Astrocyte (in vitro differentiated cells and primary cell): ENCODE data around the gene NAA15. TPM values are rescaled to one million over a fixed set of nuclear protein-coding genes. Genes with fewer than 3 reads are reported as not detected.

Source experiments
- DNase-seq: peaks from one replicate; pipeline ENCODE4 v3.0.0-alpha.2; 2010; ENCODE audit warnings: low read depth
- FAIRE-seq: peaks from 2 replicates; lab custom pipeline; 2011; peaks lifted over from hg19 to GRCh38; lab: Jason Lieb, UNC
- H2AFZ ChIP-seq: 2 replicates; pipeline ENCODE4 v1.6.0; 2012; ENCODE audit warnings: low read depth, low read length, inconsistent platforms
- H3K27ac ChIP-seq: 2 replicates; pipeline ENCODE4 v1.5.1; 2011; ENCODE audit warnings: low read depth, low read length, inconsistent platforms
- H3K27me3 ChIP-seq: 2 replicates; pipeline ENCODE4 v1.6.0; 2011; ENCODE audit warnings: low read length, inconsistent platforms; ENCODE audit not compliant: insufficient read depth
- H3K36me3 ChIP-seq: 2 replicates; pipeline ENCODE4 v1.5.1; 2011; ENCODE audit warnings: low read length, inconsistent platforms; ENCODE audit not compliant: insufficient read depth
- H3K4me1 ChIP-seq: 2 replicates; pipeline ENCODE4 v1.5.1; 2011; ENCODE audit warnings: low read length, inconsistent platforms; ENCODE audit not compliant: insufficient read depth
- H3K4me2 ChIP-seq: 2 replicates; pipeline ENCODE4 v1.6.0; 2012; ENCODE audit warnings: low read length, inconsistent platforms
- H3K4me3 ChIP-seq: 2 replicates; pipeline ENCODE4 v1.5.1; 2011; ENCODE audit warnings: low read depth, mild to moderate bottlenecking, low read length, inconsistent platforms; ENCODE audit not compliant: insufficient read depth
- H3K79me2 ChIP-seq: 2 replicates; pipeline ENCODE4 v1.6.0; 2012; ENCODE audit warnings: mild to moderate bottlenecking, low read length, inconsistent platforms; ENCODE audit not compliant: insufficient read depth
- H3K9ac ChIP-seq: 2 replicates; pipeline ENCODE4 v1.6.0; 2012; ENCODE audit warnings: mild to moderate bottlenecking, low read length, inconsistent platforms
- H3K9me3 ChIP-seq: 2 replicates; pipeline ENCODE4 v1.5.1; 2012; ENCODE audit warnings: low read depth, mild to moderate bottlenecking, low read length, inconsistent platforms; ENCODE audit not compliant: insufficient read depth
- H4K20me1 ChIP-seq: 2 replicates; pipeline ENCODE4 v1.6.0; 2012; ENCODE audit warnings: low read length, inconsistent platforms; ENCODE audit not compliant: insufficient read depth
- H3K27ac Mint-ChIP-seq: one replicate; pipeline ENCODE4 v1.8.0; 2021; ENCODE audit warnings: mild to moderate bottlenecking, mixed read lengths; ENCODE audit not compliant: unreplicated experiment
- H3K27me3 Mint-ChIP-seq: one replicate; pipeline ENCODE4 v1.8.0; 2021; ENCODE audit warnings: low read depth, mixed read lengths; ENCODE audit not compliant: unreplicated experiment
- H3K36me3 Mint-ChIP-seq: one replicate; pipeline ENCODE4 v1.8.0; 2021; ENCODE audit warnings: low read depth, mixed read lengths; ENCODE audit not compliant: unreplicated experiment
- H3K4me1 Mint-ChIP-seq: one replicate; pipeline ENCODE4 v1.8.0; 2021; ENCODE audit warnings: low read depth, mixed read lengths; ENCODE audit not compliant: unreplicated experiment
- H3K4me3 Mint-ChIP-seq: one replicate; pipeline ENCODE4 v1.8.0; 2021; ENCODE audit warnings: mild to moderate bottlenecking, moderate library complexity, mixed read lengths; ENCODE audit not compliant: unreplicated experiment
- H3K9me3 Mint-ChIP-seq: one replicate; pipeline ENCODE4 v1.8.0; 2021; ENCODE audit warnings: mild to moderate bottlenecking, mixed read lengths; ENCODE audit not compliant: unreplicated experiment
- EZH2 ChIP-seq: IDR thresholded peaks from 2 replicates; pipeline ENCODE4 v1.6.1; 2012; ENCODE audit warnings: mild to moderate bottlenecking, low read length, inconsistent platforms; ENCODE audit not compliant: insufficient read depth
- total RNA-seq: library from RNA; stranded (reverse); gene quantifications from 2 replicates; pipeline ENCODE4 v1.2.1, GENCODE V29; 2021
- TF ChIP-seq, protein P1 (sequence below): IDR thresholded peaks from 2 replicates; pipeline ENCODE4 v1.5.1; 2011; ENCODE audit warnings: low read depth, mild to moderate bottlenecking, inconsistent platforms, low read length, moderate library complexity; ENCODE audit not compliant: insufficient read depth

Gene NAA15
- total RNA-seq, 1 donor from 2014 or later = 64.5 TPM

DNA sequence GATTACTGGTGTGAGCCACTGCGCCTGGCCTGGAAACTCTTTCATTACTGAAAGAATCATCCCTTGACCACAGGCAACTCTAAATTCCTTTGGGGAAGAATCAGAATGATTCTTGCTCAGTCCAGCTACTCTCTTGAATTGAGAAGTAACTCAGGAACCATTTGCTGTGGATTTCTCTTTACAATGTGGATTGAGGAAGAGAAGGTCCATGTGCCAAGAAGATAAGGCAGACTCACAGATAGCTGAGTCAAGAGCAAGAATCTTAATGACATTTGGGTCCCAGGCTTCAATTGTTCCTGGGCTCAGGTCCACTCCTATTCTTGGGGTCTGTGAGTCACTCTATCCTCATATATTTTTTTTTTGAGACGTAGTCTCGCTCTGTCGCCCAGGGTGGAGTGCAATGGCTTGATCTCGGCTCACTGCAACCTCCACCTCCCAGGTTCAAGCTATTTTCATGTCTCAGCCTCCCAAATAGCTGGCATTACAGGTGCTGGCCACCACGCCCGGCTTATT, 15.1 kb upstream of the NAA15 start:
- H3K4me3 ChIP-seq = no peak overlapping the region
- H3K27me3 ChIP-seq = no peaks in the 10 kb centered on the region
- Mint-ChIP-seq H3K4me3 (no peak overlapping the region), H3K9me3 (no peaks in the 10 kb centered on the region), H3K36me3 (peaks cover 10% of the 10 kb centered on the region), H3K4me1 (no peaks in the 10 kb centered on the region), H3K27ac (no peak overlapping the region), H3K27me3 (no peaks in the 10 kb centered on the region)
- no peak overlapping the region for H2AFZ ChIP-seq
- peaks cover 6% of the 10 kb centered on the region for H3K4me1 ChIP-seq
- TF ChIP-seq, protein P1, sequence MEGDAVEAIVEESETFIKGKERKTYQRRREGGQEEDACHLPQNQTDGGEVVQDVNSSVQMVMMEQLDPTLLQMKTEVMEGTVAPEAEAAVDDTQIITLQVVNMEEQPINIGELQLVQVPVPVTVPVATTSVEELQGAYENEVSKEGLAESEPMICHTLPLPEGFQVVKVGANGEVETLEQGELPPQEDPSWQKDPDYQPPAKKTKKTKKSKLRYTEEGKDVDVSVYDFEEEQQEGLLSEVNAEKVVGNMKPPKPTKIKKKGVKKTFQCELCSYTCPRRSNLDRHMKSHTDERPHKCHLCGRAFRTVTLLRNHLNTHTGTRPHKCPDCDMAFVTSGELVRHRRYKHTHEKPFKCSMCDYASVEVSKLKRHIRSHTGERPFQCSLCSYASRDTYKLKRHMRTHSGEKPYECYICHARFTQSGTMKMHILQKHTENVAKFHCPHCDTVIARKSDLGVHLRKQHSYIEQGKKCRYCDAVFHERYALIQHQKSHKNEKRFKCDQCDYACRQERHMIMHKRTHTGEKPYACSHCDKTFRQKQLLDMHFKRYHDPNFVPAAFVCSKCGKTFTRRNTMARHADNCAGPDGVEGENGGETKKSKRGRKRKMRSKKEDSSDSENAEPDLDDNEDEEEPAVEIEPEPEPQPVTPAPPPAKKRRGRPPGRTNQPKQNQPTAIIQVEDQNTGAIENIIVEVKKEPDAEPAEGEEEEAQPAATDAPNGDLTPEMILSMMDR = no peak
- TF ChIP-seq EZH2 = no peak
- DNase-seq (peak; percentile 52), FAIRE-seq (no peak)
- no peaks in the 10 kb centered on the region for H3K9me3 ChIP-seq
- peaks cover 10% of the 10 kb centered on the region for H3K36me3 ChIP-seq
- no peaks in the 10 kb centered on the region for H4K20me1 ChIP-seq
- no peaks in the 10 kb centered on the region for H3K79me2 ChIP-seq
- no peak overlapping the region for H3K27ac ChIP-seq
- no peak overlapping the region for H3K9ac ChIP-seq
- no peak overlapping the region for H3K4me2 ChIP-seq

DNA sequence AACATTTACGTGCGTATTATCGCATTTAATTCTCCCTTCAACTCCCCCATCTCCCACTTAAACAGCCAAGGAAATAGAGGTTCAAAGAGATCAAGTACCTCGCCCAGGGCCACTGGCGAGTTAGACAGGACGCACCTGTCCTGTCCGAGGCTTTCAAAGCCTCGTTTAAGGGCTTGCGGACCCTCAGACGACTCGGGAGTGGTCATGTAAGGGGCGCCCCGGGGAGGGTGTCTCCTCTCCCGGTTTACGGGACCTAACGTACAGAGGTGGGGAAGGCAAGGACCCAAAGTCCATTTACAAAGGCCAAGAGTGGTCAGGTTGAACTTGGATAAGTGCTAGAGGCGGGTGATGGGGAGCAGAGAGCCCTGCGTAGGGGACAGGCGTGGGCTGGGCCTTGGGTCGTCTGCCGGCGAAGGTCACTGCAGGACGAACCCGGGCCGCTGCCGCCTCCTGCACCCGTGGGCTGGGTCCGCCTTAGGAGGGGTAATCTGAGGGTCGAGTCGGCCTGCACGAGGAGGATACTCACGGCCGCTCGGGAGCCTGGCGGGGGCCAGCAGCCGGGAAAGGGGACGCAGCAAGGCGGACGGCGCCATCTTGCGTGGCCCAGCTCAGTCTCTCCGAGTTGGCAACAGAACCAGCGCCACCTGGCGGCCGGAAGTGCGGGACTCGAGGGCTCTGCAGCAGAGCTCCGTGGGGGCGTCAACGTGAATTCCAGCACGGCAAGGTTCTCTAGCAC, 5.9 kb upstream of the NAA15 start:
- H3K9ac ChIP-seq = peak overlapping the region; percentile 90
- peak overlapping the region; percentile 84 for H3K27ac ChIP-seq
- H3K27me3 ChIP-seq = no peaks in the 10 kb centered on the region
- H3K36me3 ChIP-seq = peaks cover 8% of the 10 kb centered on the region
- peaks cover 23% of the 10 kb centered on the region for H3K4me1 ChIP-seq
- peaks cover 26% of the 10 kb centered on the region for H3K4me1 Mint-ChIP-seq
- H2AFZ ChIP-seq = peak overlapping the region; percentile 90
- peak overlapping the region; percentile 86 for H3K4me2 ChIP-seq
- peak overlapping the region; percentile 97 for H3K4me3 Mint-ChIP-seq
- peak overlapping the region; percentile 94 for H3K27ac Mint-ChIP-seq
- DNase-seq (peak; percentile 79), FAIRE-seq (no peak)
- no peaks in the 10 kb centered on the region for H3K27me3 Mint-ChIP-seq
- no peak for TF ChIP-seq EZH2
- TF ChIP-seq, protein P1 = peak; percentile 87
- peak overlapping the region; percentile 77 for H3K4me3 ChIP-seq
- H3K9me3 ChIP-seq = no peaks in the 10 kb centered on the region
- H3K79me2 ChIP-seq = peaks cover 22% of the 10 kb centered on the region
- no peaks in the 10 kb centered on the region for H4K20me1 ChIP-seq
- peaks cover under 1% of the 10 kb centered on the region for H3K36me3 Mint-ChIP-seq
- H3K9me3 Mint-ChIP-seq = no peaks in the 10 kb centered on the region

DNA sequence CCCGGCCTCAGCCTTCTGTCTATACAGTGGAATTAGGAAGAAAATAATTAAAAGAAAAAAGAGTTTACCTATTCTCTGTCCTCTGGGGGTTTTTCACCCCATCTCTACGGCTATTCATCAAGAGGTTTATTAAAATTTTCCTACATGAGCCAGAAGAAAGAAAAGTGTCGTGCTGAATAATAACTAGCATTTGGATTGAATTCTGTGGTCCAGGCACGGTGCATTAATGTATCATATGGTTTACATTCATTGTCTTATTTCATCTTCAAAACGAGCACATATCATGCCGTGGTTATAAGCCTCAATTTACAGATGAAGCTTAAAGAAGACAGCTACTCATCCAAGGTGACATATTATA, 5.4 kb upstream of the NAA15 start:
- Histone ChIP-seq H3K4me2 (peak overlapping the region; percentile 86), H3K27ac (peak overlapping the region; percentile 84)

More for the DNA sequence above, 5.4 kb upstream of the NAA15 start:
- Mint-ChIP-seq H3K36me3 (no peaks in the 10 kb centered on the region), H3K4me3 (peak overlapping the region; percentile 97), H3K27me3 (no peaks in the 10 kb centered on the region), H3K27ac (peak overlapping the region; percentile 94), H3K9me3 (no peaks in the 10 kb centered on the region), H3K4me1 (peaks cover 26% of the 10 kb centered on the region)
- no peaks in the 10 kb centered on the region for H3K9me3 ChIP-seq
- DNase-seq (no peak), FAIRE-seq (no peak)
- peaks cover 24% of the 10 kb centered on the region for H3K4me1 ChIP-seq
- H4K20me1 ChIP-seq = no peaks in the 10 kb centered on the region
- peaks cover 8% of the 10 kb centered on the region for H3K36me3 ChIP-seq
- H3K4me3 ChIP-seq = peak overlapping the region; percentile 77
- peaks cover 22% of the 10 kb centered on the region for H3K79me2 ChIP-seq
- H2AFZ ChIP-seq = peak overlapping the region; percentile 90
- no peak for TF ChIP-seq EZH2
- TF ChIP-seq, protein P1 = no peak
- H3K27me3 ChIP-seq = no peaks in the 10 kb centered on the region
- H3K9ac ChIP-seq = peak overlapping the region; percentile 90
